Measurements from ENCODE around the gene SERGEF.

DNA sequence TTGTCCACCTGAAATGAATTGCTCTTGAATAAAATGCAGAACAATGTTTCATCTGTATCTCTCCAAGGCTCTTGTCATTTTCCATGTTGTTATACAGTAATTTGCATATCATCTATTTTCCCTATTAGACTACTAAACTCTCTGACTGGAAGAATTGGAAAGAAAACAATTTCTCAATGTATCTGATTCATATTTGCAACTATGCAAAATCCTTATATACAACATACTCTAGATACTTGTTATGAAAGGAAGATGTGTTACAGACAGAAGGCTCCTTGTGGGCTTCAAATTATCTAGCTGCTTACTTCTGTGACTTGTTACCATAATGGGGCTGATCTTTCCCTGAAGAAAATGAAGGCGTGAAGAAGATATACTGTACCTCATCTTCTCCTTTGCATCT is 9.6 kb upstream of the SERGEF start:
- TF ChIP-seq, protein P1, sequence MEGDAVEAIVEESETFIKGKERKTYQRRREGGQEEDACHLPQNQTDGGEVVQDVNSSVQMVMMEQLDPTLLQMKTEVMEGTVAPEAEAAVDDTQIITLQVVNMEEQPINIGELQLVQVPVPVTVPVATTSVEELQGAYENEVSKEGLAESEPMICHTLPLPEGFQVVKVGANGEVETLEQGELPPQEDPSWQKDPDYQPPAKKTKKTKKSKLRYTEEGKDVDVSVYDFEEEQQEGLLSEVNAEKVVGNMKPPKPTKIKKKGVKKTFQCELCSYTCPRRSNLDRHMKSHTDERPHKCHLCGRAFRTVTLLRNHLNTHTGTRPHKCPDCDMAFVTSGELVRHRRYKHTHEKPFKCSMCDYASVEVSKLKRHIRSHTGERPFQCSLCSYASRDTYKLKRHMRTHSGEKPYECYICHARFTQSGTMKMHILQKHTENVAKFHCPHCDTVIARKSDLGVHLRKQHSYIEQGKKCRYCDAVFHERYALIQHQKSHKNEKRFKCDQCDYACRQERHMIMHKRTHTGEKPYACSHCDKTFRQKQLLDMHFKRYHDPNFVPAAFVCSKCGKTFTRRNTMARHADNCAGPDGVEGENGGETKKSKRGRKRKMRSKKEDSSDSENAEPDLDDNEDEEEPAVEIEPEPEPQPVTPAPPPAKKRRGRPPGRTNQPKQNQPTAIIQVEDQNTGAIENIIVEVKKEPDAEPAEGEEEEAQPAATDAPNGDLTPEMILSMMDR (IDR thresholded peaks at IDR 0.05; ENCODE audit: low read length) = no peak
- TF ChIP-seq EZH2 (optimal IDR thresholded peaks at IDR 0.05; ENCODE audit: low read depth, low read length) (no peak), EZH2phosphoT487 (IDR thresholded peaks at IDR 0.05; ENCODE audit: low read length) (no peak)
